ENCODE data around the gene LRRC8D. TPM values are rescaled to one million over a fixed set of nuclear protein-coding genes. Genes with fewer than 3 reads are reported as not detected.

Gene LRRC8D
- total RNA-seq, 1 experiment from 2014 or later, result 42.0 TPM

GRCh38 chr1:89827902-89828301 lies 7.1 kb downstream of the LRRC8D start:
- BruUV-seq (replicated peaks), result no TSS peak
- peaks cover 7% of the 10 kb centered on the region for H3K36me3 Mint-ChIP-seq (ENCODE audit: insufficient read depth, unreplicated experiment)
- CTCF ChIA-PET, result interaction anchor here (0.6 to 9.4 kb wide), 5 partner anchors 15 to 161 kb away, joined by 3 to 48 read pairs (median 3); no protein-coding TSS in a partner anchor
- intact Hi-C loops (cut with micrococcal nuclease), result no loop called here
- no peak overlapping the region for H3K4me3 Mint-ChIP-seq (ENCODE audit: unreplicated experiment)
- POLR2A ChIA-PET, result interaction anchor here (1.3 to 4.8 kb wide), 2 partner anchors 15 to 80 kb away, joined by 5 to 24 read pairs; no protein-coding TSS in a partner anchor
- TF ChIP-seq, protein P1, sequence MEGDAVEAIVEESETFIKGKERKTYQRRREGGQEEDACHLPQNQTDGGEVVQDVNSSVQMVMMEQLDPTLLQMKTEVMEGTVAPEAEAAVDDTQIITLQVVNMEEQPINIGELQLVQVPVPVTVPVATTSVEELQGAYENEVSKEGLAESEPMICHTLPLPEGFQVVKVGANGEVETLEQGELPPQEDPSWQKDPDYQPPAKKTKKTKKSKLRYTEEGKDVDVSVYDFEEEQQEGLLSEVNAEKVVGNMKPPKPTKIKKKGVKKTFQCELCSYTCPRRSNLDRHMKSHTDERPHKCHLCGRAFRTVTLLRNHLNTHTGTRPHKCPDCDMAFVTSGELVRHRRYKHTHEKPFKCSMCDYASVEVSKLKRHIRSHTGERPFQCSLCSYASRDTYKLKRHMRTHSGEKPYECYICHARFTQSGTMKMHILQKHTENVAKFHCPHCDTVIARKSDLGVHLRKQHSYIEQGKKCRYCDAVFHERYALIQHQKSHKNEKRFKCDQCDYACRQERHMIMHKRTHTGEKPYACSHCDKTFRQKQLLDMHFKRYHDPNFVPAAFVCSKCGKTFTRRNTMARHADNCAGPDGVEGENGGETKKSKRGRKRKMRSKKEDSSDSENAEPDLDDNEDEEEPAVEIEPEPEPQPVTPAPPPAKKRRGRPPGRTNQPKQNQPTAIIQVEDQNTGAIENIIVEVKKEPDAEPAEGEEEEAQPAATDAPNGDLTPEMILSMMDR (IDR thresholded peaks at IDR 0.05; ENCODE audit: unreplicated experiment), result no peak
- no peaks in the 10 kb centered on the region for H3K27me3 Mint-ChIP-seq (ENCODE audit: insufficient read depth, unreplicated experiment)
- H3K9me3 Mint-ChIP-seq (ENCODE audit: unreplicated experiment), result no peaks in the 10 kb centered on the region
- H3K4me1 Mint-ChIP-seq (ENCODE audit: insufficient read depth, unreplicated experiment), result peaks cover 19% of the 10 kb centered on the region
- no peak overlapping the region for H3K27ac Mint-ChIP-seq (ENCODE audit: low read depth, unreplicated experiment)
- DNase-seq (ENCODE audit: unreplicated experiment), result no peak

DNA sequence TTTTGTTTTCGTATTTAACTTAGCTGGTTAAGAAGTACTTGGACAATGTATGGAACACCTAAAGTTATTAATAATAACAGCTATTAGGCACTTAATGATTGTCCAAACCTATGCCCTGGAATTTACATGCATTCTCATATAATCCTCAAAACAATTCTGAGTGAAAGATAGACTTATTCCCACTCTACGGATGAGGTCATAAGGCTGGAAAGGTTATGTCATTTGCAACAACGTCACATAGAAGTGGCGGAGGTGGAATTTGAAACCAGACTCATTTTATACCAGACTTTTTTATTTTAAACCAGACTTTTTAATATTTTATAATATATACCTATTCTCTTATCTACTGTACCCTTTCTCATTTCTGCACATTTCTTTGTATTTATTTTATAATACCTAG lies 8.4 kb downstream of the LRRC8D start:
- intact Hi-C loops (cut with micrococcal nuclease), result no loop called here
- H3K36me3 Mint-ChIP-seq (ENCODE audit: insufficient read depth, unreplicated experiment), result peaks cover 7% of the 10 kb centered on the region
- TF ChIP-seq, protein P1 (IDR thresholded peaks at IDR 0.05; ENCODE audit: unreplicated experiment), result no peak
- no peak for DNase-seq (ENCODE audit: unreplicated experiment)
- H3K4me1 Mint-ChIP-seq (ENCODE audit: insufficient read depth, unreplicated experiment), result peaks cover 8% of the 10 kb centered on the region
- ChIA-PET CTCF (interaction anchor here (1.0 to 9.4 kb wide), 4 partner anchors 8 to 158 kb away, joined by 3 to 48 read pairs (median 8); no protein-coding TSS in a partner anchor), POLR2A (interaction anchor here (1.3 to 4.8 kb wide), 3 partner anchors 8 to 79 kb away, joined by 5 to 24 read pairs (median 5); partner anchors contain the start of gene LRRC8D)
- H3K4me3 Mint-ChIP-seq (ENCODE audit: unreplicated experiment), result no peak overlapping the region
- H3K9me3 Mint-ChIP-seq (ENCODE audit: unreplicated experiment), result no peaks in the 10 kb centered on the region
- H3K27ac Mint-ChIP-seq (ENCODE audit: low read depth, unreplicated experiment), result no peak overlapping the region
- no peaks in the 10 kb centered on the region for H3K27me3 Mint-ChIP-seq (ENCODE audit: insufficient read depth, unreplicated experiment)
- BruUV-seq (replicated peaks), result no TSS peak

GRCh38 chr1:89831462-89832120 lies 10.8 kb downstream of the LRRC8D start:
- POLR2A ChIA-PET, result interaction anchor here (1.4 kb wide), 1 partner anchor 160 kb away, joined by 4 read pairs; no protein-coding TSS in a partner anchor
- TF ChIP-seq, protein P1 (IDR thresholded peaks at IDR 0.05; ENCODE audit: unreplicated experiment), result no peak
- Mint-ChIP-seq H3K4me1 (ENCODE audit: insufficient read depth, unreplicated experiment) (peaks cover 9% of the 10 kb centered on the region), H3K27me3 (ENCODE audit: insufficient read depth, unreplicated experiment) (no peaks in the 10 kb centered on the region), H3K4me3 (ENCODE audit: unreplicated experiment) (no peak overlapping the region), H3K9me3 (ENCODE audit: unreplicated experiment) (no peaks in the 10 kb centered on the region), H3K27ac (ENCODE audit: low read depth, unreplicated experiment) (no peak overlapping the region), H3K36me3 (ENCODE audit: insufficient read depth, unreplicated experiment) (peaks cover 7% of the 10 kb centered on the region)
- no peak for DNase-seq (ENCODE audit: unreplicated experiment)
- BruUV-seq (replicated peaks), result no TSS peak
- intact Hi-C loops (cut with micrococcal nuclease), result no loop called here
- CTCF ChIA-PET, result interaction anchor here (1.0 kb wide), 1 partner anchor 16 kb away, joined by 3 read pairs; no protein-coding TSS in a partner anchor

DNA sequence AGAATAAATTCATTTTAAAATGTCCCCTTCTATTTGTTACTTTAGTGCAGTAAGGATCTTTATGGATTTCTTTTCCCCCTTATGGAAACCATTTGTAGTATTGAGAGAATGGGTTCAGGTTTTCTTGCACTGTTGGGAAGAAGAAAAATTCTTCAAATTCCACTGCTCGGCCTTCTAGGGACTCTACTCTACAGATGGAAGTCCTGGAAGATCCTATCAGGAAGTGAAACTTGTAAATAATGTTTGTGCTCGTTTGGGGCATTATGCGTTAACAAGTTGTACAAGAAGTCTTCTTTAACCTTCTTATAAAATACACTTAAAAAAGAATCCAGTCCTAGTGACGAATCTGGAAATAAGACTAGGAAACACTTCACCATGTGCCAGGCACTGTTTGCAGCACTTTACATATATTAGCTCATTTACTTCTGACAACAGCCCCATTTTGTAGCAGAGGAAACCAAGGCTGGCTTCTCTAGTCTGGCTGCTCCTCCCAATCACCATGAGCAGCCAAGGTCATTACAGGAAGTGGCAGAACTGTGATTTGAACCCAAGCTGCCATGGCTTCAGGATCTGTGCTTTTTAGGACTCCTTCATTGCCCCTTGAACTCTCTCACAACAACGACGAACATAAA lies 11.8 kb downstream of the LRRC8D start:
- no TSS peak for BruUV-seq (replicated peaks)
- H3K4me1 Mint-ChIP-seq (ENCODE audit: insufficient read depth, unreplicated experiment), result peaks cover 6% of the 10 kb centered on the region
- CTCF ChIA-PET, result interaction anchor here (0.8 to 1.9 kb wide), 2 partner anchors 10 to 154 kb away, joined by 3 to 13 read pairs; no protein-coding TSS in a partner anchor
- no peak for DNase-seq (ENCODE audit: unreplicated experiment)
- TF ChIP-seq, protein P1 (IDR thresholded peaks at IDR 0.05; ENCODE audit: unreplicated experiment), result no peak
- H3K9me3 Mint-ChIP-seq (ENCODE audit: unreplicated experiment), result no peaks in the 10 kb centered on the region
- H3K36me3 Mint-ChIP-seq (ENCODE audit: insufficient read depth, unreplicated experiment), result peaks cover 7% of the 10 kb centered on the region
- H3K4me3 Mint-ChIP-seq (ENCODE audit: unreplicated experiment), result no peak overlapping the region
- no peaks in the 10 kb centered on the region for H3K27me3 Mint-ChIP-seq (ENCODE audit: insufficient read depth, unreplicated experiment)
- POLR2A ChIA-PET, result interaction anchor here (0.6 to 1.4 kb wide), 2 partner anchors 13 to 159 kb away, joined by 4 read pairs; no protein-coding TSS in a partner anchor
- intact Hi-C loops (cut with micrococcal nuclease), result no loop called here
- no peak overlapping the region for H3K27ac Mint-ChIP-seq (ENCODE audit: low read depth, unreplicated experiment)
